Right lobe of liver (tissue), 6 donors: ENCODE measurements around the gene NAPA. TPM values are rescaled to one million over a fixed set of nuclear protein-coding genes. Genes with fewer than 3 reads are reported as not detected.

Source experiments
- ATAC-seq, 4 donors: fragments of 200-7000 bp; cut with Tn5 transposase; one replicate each; pipeline ENCODE4 v1.9.1; 2020; ENCODE audit warnings: mild to moderate bottlenecking in 4 of 4, moderate library complexity in 4 of 4
- DNase-seq, 3 donors: peaks; one replicate each; pipeline ENCODE4 v3.0.0-alpha.2; 2020
- H3K27ac ChIP-seq, 3 donors: fragments of 200-600 bp; one replicate each; pipeline ENCODE4 v1.8.0; 2022
- H3K27me3 ChIP-seq, 2 donors: fragments of 200-600 bp; one replicate each; pipeline ENCODE4 v1.8.0; 2022
- H3K36me3 ChIP-seq, 4 donors: fragments of 200-600 bp; sonication (generic) in 1 of 4; one replicate each; pipeline versions ENCODE4 v1.5.1 to v1.8.0; 2017 to 2022; ENCODE audit warnings: control low read depth in 1 of 4
- H3K4me1 ChIP-seq, 4 donors: fragments of 200-600 bp; sonication (generic) in 1 of 4; one replicate each; pipeline versions ENCODE4 v1.5.1 to v1.8.0; 2017 to 2022; ENCODE audit warnings: control low read depth in 1 of 4
- H3K4me3 ChIP-seq, 3 donors: fragments of 200-600 bp; one replicate each; pipeline ENCODE4 v1.8.0; 2022
- H3K9me3 ChIP-seq, 4 donors: fragments of 200-600 bp; sonication (generic) in 1 of 4; one replicate each; pipeline versions ENCODE4 v1.5.1 to v1.8.0; 2017 to 2022; ENCODE audit warnings: control low read depth in 1 of 4
- CTCF ChIP-seq, 4 donors: fragments of 200-600 bp in 3 of 4; fragments of 450-650 bp in 1 of 4; IDR thresholded peaks; one replicate each; pipeline versions ENCODE4 v1.5.1 to v1.8.0; 2016 to 2022; ENCODE audit warnings: antibody characterized with exemption in 4 of 4, mild to moderate bottlenecking in 2 of 4
- POLR2A ChIP-seq: fragments of 450-650 bp; IDR thresholded peaks from one replicate; pipeline ENCODE4 v1.6.1; 2017; ENCODE audit warnings: antibody characterized with exemption, mild to moderate bottlenecking
- WGBS: methylation state at CpG from one replicate; pipeline ENCODE4 v1.1.6; 2018; ENCODE audit warnings: low coverage, low lambda C conversion rate; ENCODE audit not compliant: insufficient coverage; ENCODE audit errors: missing lambda C conversion rate; 5-methylcytosine and 5-hydroxymethylcytosine counted together
- intact Hi-C, 2 donors: fragments of 100-400 bp; cut with DNase I; formaldehyde crosslinking; loops; one replicate each; pipeline versions ENCODE4 v1.11.2 to v1.14.1; 2022
- total RNA-seq, 6 experiments: library from RNA; depleted of rRNA in 2 of 6; stranded (reverse); fragments of >200 nt in 2 of 6; fragmentation: NEBNext Ultra II Directional in 3 of 6; extraction: Animal tissue kit (Norgen Biotek cat#: 25700) in 3 of 6; gene quantifications; one replicate each; pipeline versions ENCODE4 v1.1.0 to v1.2.4, GENCODE V29; 2016 to 2023
- donor health status: DM: no; HTN: yes; CAD: no.
- donor health status: DM: no; HTN: no; CAD: no.
- donor health status: DM: no; HTN: no; CAD: no.
- donor health status: DM: no; HTN: yes; CAD: no.
- donor health status: DM: no; HTN: yes; CAD: no.

NAPA gene
- total RNA-seq, 6 experiments from 2014 or later: 83.0 to 179 (median 96.0) TPM

GRCh38 chr19:47464675-47465419 is 50.0 kb downstream of the NAPA start:
- no peaks in the 10 kb centered on the region for H3K9me3 ChIP-seq
- no peaks in the 10 kb centered on the region for H3K4me1 ChIP-seq
- 55% methylated on average over 8 of the region's 10 CpGs for WGBS
- H3K27ac ChIP-seq: no peak overlapping the region
- intact Hi-C loops: no loop called here
- no peaks in the 10 kb centered on the region for H3K36me3 ChIP-seq
- no peak for ATAC-seq
- no peak overlapping the region for H3K4me3 ChIP-seq
- DNase-seq: no peak
- H3K27me3 ChIP-seq: no peaks in the 10 kb centered on the region
- no peak for TF ChIP-seq POLR2A
- TF ChIP-seq CTCF (IDR thresholded peaks at IDR 0.05): no peak

GRCh38 chr19:47461876-47462275 is 53.0 kb downstream of the NAPA start:
- Histone ChIP-seq H3K9me3 (no peaks in the 10 kb centered on the region), H3K27ac (no peak overlapping the region), H3K4me3 (no peak overlapping the region), H3K4me1 (no peaks in the 10 kb centered on the region), H3K36me3 (no peaks in the 10 kb centered on the region), H3K27me3 (peaks cover 0 to 2% of the 10 kb centered on the region in 2 donors)
- WGBS: 70% methylated on average over 3 of the region's 5 CpGs
- DNase-seq: no peak
- TF ChIP-seq POLR2A (no peak), CTCF (IDR thresholded peaks at IDR 0.05) (no peak)
- intact Hi-C loops: no loop called here
- ATAC-seq: no peak

DNA sequence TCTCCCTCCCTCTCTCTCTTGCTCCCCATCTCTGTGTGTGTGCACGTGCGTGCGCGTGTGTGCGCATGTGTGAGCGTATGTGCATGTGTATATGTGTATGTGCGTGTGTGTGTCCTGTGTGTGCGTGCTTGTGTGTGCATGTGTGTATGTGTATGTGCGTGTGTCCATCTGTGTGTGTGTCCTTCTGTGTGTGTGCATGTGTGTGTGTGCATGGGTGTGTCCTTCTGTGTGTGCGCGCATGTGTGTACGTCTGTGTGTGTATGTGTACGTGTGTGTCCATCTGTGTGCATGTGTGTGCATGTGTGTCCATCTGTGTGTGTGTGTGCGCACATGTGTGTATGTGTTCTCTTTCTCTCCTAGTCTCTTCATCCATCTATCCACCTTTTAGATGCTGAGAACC is 55.4 kb downstream of the NAPA start:
- TF ChIP-seq CTCF (IDR thresholded peaks at IDR 0.05): no peak
- no peak for TF ChIP-seq POLR2A
- Histone ChIP-seq H3K27me3 (peaks cover 0 to 13% of the 10 kb centered on the region in 2 donors), H3K9me3 (no peaks in the 10 kb centered on the region), H3K4me3 (no peak overlapping the region), H3K27ac (no peak overlapping the region), H3K36me3 (no peaks in the 10 kb centered on the region), H3K4me1 (no peaks in the 10 kb centered on the region)
- WGBS: 79% methylated on average over 11 of the region's 14 CpGs
- no peak for ATAC-seq
- DNase-seq: no peak
- intact Hi-C loops: no loop called here

DNA sequence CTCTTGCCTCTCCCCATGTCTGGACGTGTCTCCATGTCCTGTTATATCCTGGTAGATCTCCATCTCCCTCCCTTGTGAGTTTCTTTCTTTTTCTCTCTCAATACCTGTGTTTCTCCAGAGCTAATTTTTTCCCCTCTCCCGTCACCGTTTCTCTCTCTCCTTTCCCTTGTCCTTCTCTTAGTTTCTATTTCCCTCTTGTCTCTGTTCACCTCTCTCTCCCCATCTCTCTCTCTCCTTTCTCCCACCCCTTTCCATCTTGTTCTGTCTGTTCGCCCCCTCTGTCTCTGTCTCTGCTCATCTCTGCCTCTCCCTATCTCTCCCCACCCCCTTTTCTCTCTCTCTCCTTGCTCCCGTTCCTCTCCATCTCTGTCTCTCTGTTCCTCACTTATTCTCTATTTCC is 56.2 kb downstream of the NAPA start:
- Histone ChIP-seq H3K27ac (no peak overlapping the region), H3K27me3 (peaks cover 0 to 13% of the 10 kb centered on the region in 2 donors), H3K4me3 (no peak overlapping the region), H3K36me3 (no peaks in the 10 kb centered on the region), H3K9me3 (no peaks in the 10 kb centered on the region), H3K4me1 (no peaks in the 10 kb centered on the region)
- WGBS: 18% methylated on average over 5 of the region's 5 CpGs
- intact Hi-C loops: no loop called here
- DNase-seq (no peak), ATAC-seq (no peak)
- TF ChIP-seq POLR2A (no peak), CTCF (IDR thresholded peaks at IDR 0.05) (no peak)
